Measurements from ENCODE around the gene LRRC9.

- TF ChIP-seq EZH2 (IDR thresholded peaks at IDR 0.05; ENCODE audit: low read depth): no peak
- no peak for TF ChIP-seq CTCF (conservative IDR thresholded peaks at IDR 0.05)
Observed at GRCh38 chr14:60091550-60092525, 171.9 kb downstream of the LRRC9 start, which contains the start of gene PCNX4.

Data from PC-9 (cell line).